DMS 273 (cell line): ENCODE data around the gene SOAT1.
"Not testable (repeated sequence)": the region's sequence is repeated elsewhere in the genome, so short reads cannot be mapped to it uniquely, and the experiment has no call there.

ENCODE experiments used
- DNase-seq: peaks from one replicate; lab custom pipeline; 2025; ENCODE audit not compliant: unreplicated experiment; lab: John Stamatoyannopoulos, UW

SOAT1 gene

DNA sequence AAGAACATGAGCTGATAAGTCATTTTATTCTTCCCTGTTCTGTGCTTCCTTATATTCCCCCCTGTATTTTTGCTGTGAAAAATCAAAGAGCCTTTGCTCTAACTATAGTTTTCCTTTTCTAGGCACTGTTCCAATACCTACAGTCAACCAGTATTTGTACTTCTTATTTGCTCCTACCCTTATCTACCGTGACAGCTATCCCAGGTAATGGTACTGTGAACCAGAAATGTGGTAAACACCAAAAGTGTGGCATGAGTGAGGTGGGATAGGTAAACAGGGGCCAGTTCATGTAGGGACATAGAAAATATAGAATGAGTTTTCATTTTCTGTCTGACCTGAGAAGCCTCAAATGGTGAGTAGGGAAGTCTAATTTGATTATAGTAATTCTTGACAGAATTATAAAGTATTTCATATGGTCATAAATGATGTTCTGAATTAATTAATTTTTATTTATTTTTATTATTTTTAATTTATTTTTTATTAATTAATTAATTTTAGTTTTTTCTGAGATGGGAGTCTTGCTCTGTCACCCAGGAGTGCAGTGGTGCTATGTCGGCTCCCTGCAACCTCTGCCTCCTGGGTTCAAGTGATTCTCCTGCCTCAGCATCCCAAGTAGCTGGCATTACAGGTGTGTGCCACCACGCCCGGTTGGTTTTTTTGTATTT, 49.3 kb downstream of the SOAT1 start:
- DNase-seq, result no peak

DNA sequence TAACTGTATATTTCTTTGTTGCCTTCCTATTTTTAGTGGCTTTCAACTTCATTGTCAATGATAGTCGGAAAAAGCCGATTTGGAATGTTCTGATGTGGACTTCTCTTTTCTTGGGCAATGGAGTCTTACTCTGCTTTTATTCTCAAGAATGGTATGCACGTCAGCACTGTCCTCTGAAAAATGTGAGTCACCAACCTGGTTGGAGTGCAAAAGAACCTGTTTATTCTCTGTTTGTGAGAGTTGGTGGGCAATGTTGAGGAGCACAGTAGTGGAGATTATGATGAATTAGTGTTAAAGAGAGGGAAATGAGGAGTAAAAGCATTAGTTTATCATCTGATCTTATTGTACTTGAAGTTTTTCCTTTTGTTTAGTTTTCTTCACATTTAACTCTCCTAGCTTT, 57.7 kb downstream of the SOAT1 start:
- no peak for DNase-seq

DNA sequence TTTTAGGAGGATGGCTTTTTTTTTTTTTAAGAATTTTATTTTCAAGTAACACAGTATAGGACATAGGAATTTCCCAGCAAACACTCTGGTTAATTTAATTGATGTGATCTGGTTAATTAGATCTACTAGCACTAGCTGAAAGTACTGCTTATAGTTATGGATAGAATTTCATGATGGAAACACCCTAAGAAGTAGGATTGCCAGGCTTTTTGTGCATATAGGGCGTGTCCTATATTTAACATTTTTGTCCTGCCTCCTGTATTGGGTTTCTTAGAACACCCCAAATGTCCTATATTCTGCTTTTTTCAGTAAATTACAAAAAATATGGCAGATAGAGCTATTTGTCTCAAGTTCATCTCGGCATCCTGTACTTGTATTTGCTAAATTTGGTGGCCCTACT, 58.6 kb downstream of the SOAT1 start:
- DNase-seq, result no peak

DNA sequence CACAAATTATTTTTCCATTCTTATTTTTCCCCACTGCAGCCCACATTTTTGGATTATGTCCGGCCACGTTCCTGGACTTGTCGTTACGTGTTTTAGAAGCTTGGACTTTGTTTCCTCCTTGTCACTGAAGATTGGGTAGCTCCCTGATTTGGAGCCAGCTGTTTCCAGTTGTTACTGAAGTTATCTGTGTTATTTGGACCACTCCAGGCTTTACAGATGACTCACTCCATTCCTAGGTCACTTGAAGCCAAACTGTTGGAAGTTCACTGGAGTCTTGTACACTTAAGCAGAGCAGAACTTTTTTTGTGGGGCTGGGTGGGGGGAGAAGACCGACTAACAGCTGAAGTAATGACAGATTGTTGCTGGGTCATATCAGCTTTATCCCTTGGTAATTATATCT, 59.9 kb downstream of the SOAT1 start:
- DNase-seq, result no peak

DNA sequence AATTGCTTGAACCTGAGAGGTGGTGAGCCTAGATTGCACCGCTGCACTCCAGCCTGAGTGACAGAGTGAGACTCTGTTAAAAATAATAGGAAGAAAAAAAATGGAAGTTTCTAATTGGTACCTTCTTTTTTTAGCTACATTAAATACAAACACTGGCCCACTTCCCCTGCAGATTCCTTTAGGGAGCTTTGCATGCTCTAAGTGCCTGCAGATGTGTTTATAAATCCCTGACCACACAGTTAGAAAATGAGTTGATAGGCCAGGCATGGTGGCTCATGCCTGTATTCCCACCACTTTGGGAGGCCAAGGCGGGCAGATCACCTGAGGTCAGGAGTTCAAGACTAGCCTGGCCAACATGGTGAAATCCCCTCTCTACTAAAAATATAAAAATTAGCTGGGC, 68.0 kb downstream of the SOAT1 start:
- DNase-seq, result not testable (repeated sequence)

DNA sequence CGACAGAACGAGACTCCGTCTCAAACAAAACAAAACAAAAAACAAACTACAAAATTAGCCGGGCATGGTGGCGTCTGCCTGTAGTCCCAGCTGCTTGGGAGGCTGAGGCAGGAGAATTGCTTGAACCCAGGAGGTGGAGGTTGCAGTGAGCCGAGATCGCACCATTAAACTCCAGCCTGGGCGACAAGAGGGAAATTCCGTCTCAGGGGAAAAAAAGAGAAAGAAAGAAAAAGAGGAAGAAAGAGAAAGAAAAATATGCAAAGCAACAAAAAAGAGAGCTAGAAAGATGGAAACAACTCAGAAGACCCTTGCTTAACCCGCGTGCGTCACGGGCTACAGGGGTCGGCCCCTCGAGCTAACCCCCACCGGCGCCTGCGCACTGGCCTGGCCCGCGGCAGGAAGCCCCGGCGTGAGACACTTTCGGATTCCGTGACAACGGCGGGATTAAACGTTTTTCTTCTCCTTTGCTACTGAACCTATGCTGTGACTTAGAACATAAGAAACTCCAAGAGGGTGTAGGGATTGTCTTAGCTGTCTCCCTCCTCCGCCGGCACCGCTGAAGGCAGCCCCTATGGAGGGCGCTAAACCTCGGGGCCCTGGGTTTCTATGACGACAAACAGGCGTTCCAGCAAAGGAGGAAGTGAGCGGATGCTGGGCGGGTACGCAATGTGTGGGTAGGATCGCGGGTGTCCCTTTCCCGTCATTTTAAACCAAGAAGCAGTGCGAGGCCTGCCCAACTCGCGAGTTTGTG, 71.9 kb downstream of the SOAT1 start, which contains the start of gene AXDND1:
Gene AXDND1, plus strand, starts transcription at position 630 of the 751 bp plus-strand sequence. CDS start 539 bp downstream, outside the sequence.
- peak; percentile 92 for DNase-seq

DNA sequence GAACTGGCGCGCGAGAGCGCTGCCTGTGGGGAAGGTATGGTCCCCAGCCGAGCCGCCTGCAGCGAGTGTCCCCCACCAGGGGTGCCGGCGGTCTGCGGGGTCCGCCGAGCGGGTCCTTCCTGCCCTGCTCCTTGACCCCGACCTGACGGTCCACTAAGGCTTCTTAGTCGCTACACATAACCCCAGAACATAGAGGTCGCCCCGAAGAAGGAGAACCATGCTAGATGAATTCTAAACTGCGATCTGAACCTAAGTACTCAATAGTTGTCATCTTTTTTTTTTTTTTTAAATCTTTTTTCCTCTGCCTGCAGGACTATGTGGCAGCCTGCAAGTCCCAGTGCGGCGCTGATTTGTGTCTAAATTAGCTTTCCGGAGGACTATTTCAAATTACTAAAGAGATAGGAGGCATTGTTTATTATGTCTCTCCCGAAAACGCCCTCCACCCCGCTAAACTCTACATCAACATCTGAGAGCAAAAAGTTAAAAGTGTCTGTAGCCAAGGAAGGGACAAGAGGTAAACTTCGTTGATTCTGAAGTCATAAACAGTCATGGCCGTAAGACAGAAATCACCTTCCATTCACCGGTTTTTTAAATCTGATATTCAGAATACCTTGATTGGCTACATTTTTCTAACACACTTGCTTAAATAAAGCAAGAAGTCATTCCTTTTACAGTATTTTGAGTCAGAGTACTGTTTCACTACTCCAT, 72.7 kb downstream of the SOAT1 start:
- DNase-seq, result peak; percentile 48

DNA sequence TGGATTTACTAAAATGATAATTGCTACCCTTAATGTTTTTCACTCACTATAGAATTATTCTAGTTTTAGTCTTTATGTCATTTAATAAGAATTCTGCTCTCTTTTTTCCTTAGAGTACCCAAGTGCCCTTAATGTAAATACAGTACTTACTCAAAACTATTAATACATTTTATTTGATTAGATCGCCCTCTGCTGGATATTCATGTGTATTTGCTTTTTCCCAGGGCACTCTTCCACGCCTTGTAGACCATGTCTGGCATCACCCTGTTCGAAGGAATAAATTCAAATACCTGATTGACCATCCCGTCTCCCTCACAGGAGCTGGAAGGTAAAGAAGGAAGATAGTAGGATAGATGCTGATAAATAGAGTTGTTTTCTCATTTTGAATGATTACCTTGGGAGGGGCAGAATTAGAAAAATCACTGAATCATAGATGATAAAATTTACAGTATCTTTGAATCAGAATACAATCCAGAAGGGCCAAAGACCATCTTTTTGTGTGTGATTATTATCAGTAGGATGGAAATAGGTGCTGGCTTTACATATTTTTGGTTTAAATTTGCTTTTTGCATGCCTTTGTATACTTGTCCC, 76.2 kb downstream of the SOAT1 start:
- DNase-seq, result peak; percentile 87

DNA sequence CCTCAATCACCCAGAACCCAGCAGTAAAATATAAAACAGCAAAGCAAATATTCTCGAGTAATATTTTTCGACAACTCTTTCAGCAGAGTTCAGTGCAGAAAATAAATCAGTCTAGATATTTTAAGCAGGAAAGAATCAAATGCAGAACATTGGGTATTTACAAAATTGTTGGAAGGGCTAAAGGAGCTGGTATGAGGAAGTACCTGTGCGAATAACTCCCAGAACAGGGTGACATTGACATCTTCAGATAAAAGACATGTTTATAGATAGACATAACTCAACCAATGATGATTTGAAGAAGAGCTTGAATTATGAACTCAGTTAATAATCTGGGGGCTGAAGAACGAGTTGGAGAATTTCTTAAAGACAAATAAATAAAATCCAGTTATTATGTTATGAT, 78.6 kb downstream of the SOAT1 start:
- DNase-seq, result no peak

DNA sequence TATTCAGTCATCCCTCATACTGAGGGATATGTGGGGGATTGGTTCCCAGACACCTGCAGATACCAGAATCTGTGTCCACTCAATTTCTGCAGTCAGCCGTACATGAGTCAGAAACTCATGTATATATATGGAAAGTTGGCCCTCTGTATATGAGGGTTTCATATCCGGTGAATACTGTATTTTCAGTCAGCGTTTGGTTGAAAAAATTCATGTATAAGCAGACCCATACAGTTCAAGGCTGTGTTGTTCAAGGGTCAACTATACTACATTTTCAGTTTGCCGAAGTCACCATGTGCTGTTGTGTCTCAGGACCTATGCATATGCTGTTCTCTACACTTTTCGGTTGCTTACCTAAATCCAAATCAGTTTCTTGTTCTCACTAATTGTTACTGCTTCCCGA, 82.6 kb downstream of the SOAT1 start:
- no peak for DNase-seq

DNA sequence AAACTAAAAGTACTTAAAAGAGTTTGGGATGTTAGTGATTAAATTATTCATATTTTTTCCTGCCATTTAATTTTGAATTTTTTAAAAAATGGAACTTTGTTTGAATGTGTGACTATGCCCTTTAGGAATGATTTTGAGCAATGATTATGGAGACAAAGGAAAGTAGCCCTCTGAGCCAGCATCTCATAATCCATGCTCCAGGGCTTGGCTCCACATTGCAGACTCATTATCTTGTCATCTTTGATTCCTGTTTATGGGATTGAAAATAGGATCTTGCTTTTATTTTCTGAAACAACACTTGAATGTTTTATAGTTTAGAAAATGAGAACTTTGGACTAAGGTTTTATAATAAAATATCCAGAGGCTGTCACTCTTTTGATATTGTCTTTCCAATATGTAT, 86.7 kb downstream of the SOAT1 start:
- no peak for DNase-seq

DNA sequence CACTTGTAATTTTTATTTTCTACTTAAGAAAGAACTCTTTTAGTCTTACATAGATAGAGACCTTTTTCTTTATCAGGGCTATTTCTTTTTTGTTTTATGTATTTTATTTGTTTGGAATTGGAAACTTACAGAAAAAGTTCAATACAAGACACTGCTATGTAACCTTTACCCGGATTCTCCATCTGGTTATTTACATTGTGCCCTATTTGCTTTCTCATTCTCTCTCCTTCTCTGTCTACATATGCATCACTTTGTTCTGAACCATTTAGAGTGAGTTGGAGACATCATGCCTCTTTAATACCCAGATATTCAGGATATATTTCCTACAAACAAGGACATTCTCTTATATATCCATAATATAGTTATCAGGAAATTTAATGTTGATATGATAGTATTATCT, 90.4 kb downstream of the SOAT1 start:
- DNase-seq, result no peak

DNA sequence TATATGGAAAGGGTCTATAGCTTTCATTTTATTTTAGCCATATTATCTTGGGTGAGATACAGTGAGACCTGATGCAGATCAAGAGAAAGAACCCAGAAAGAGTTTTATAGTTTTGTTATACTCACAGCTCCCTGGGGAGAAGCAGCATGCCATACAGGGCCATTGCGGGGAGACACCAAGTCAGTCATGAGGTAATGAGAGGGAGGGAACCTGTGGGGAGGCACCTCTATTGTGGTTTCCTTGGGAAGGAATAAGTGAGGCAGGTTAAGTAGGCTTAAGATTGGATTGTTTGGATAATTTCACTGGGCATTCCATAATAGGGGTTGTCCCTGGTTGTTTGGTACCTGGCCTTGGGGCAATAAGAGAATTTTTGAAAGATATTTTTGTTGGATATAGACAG, 91.9 kb downstream of the SOAT1 start:
- no peak for DNase-seq

DNA sequence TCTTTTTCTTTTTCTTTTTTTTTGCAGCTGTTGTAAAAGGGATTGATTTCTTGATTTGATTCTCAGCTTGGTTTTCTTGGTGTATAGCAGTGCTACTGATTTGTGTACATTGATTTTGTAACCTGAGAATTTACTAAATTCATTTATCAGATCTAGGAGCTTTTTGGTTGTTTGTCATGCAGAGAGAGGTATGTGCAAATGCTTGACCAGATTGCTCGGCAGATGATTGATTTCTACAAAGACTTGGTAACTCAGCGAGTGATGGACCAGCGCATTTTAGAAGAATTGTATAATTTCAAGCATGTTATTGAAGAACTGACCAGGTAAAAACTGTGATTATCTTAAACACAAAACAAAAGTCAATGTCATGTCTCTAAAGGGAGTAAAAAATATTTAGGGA, 100.1 kb downstream of the SOAT1 start:
- DNase-seq, result no peak

DNA sequence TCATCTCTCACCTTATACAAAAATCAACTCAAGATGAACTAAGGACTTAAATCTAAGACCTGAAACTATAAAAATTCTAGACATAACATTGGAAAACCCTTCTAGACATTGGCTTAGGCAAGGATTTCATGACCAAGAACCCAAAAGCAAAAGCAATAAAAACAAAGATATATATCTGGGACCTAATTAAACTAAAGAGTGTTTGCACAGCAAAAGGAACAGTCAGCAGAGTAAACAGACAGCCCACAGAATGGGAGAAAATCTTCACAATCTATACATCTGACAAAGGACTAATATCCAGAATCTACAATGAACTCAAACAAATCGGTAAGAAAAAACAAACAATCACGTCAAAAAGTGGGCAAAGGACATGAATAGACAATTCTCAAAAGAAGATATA, 105.8 kb downstream of the SOAT1 start:
- DNase-seq, result not testable (repeated sequence)
